GM23338 (cell line): ENCODE results near the gene AK9.

Experiments
- EZH2phosphoT487 ChIP-seq: fragments of 200-600 bp; sonication (generic); IDR thresholded peaks from one replicate; pipeline ENCODE4 v1.8.1; 2018; ENCODE audit warnings: antibody characterized with exemption; ENCODE audit not compliant: unreplicated experiment
- REST ChIP-seq: IDR thresholded peaks from one replicate; pipeline ENCODE4 v1.6.1; 2018; ENCODE audit warnings: antibody characterized with exemption; ENCODE audit not compliant: unreplicated experiment
- TF ChIP-seq, protein P1 (sequence below), 2 experiments: fragments of 200-600 bp in 1 of 2; sonication (generic) in 1 of 2; conservative IDR thresholded peaks; 2 replicates each; pipeline versions ENCODE4 v1.5.1 to v1.6.1; 2016 to 2017; ENCODE audit warnings: antibody characterized with exemption in 2 of 2, low read depth in 2 of 2, mild to moderate bottlenecking in 2 of 2, moderate library complexity in 1 of 2

DNA sequence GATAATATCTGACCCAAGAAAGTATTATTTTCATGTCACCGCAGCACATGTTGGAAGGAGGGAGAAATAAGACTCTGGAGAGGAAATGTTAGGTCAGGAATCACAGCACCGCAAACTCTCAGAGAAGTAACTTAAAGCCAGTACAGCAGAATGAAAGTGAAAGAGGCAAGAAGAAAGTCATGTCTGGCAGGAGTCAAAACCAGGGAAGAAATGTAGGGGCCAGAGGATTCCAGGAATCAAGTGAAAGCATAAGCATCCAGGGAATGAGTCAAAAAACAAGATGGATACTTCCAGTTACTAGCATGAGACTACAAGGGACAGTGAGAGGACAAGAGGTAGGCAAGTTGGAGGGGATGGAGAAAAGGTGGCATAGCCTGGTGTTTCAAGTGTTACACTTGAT, 80.4 kb downstream of the AK9 start:
- TF ChIP-seq, protein P1, sequence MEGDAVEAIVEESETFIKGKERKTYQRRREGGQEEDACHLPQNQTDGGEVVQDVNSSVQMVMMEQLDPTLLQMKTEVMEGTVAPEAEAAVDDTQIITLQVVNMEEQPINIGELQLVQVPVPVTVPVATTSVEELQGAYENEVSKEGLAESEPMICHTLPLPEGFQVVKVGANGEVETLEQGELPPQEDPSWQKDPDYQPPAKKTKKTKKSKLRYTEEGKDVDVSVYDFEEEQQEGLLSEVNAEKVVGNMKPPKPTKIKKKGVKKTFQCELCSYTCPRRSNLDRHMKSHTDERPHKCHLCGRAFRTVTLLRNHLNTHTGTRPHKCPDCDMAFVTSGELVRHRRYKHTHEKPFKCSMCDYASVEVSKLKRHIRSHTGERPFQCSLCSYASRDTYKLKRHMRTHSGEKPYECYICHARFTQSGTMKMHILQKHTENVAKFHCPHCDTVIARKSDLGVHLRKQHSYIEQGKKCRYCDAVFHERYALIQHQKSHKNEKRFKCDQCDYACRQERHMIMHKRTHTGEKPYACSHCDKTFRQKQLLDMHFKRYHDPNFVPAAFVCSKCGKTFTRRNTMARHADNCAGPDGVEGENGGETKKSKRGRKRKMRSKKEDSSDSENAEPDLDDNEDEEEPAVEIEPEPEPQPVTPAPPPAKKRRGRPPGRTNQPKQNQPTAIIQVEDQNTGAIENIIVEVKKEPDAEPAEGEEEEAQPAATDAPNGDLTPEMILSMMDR (conservative IDR thresholded peaks at IDR 0.05; ENCODE audit: low read depth in 2 of 2): no peak
- TF ChIP-seq EZH2phosphoT487 (no peak), REST (no peak)
